Stimulated activated naive CD8-positive, alpha-beta T cell treated with anti-CD3 and anti-CD28 coated beads, Interleukin-15, Interleukin-2, amounts not matched to agents 100 U/mL and 50 U/mL, for 24 hours (primary cell): ENCODE data around the gene PTPRB.

Experiments
- ATAC-seq: fragments of 150-1000 bp; cut with Tn5 transposase; one replicate; pipeline ENCODE4 v1.10.0; 2021
- DNase-seq: peaks from one replicate; pipeline ENCODE4 v3.0.0; 2021

The PTPRB gene

GRCh38 chr12:70637303-70638085 is at the start of gene PTPRB:
Gene PTPRB, minus strand, starts transcription at chr12:70637429. Its CDS starts 34 bp downstream, at chr12:70637395.
- DNase-seq = no peak
- ATAC-seq = no peak

DNA sequence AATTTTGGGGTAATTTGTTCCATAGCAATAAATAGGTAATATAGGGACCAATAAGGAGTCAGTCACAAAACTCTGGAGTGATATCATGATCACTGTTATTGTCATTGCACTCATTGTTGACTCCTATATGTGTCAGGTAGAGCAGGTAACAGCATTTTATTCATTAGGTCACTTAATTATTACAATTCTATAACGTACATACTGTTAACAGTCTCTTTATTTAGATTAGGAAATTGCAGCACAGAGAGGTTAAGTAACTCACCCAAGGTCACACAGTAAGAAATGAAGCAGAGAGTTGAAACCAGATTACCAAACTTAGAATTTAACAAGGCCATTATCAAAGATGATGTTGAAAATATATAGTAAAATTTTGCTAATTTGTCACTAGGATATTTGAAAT is 49.7 kb upstream of the PTPRB start:
- ATAC-seq = no peak
- no peak for DNase-seq

GRCh38 chr12:70686299-70686698 is 49.1 kb upstream of the PTPRB start:
- DNase-seq (no peak), ATAC-seq (no peak)

DNA sequence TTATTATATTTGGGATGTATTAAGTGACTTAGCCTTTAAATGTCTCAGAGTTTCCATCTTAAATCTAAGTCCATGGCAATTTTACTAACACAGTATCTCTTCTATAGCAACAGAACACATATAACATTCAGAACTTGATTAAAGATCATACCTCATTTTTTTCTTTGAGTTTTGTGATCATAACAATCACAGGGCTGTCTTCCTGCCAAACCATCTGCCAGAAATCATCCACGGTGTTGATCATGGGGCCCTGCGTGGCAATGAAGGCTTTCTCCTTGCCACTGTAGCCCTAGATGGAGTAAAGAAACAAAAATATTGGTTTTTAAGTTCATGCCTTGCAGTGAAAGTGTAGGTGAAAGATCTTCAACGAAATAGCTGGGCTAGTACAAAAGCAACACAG is 46.7 kb upstream of the PTPRB start:
- ATAC-seq = no peak
- no peak for DNase-seq

DNA sequence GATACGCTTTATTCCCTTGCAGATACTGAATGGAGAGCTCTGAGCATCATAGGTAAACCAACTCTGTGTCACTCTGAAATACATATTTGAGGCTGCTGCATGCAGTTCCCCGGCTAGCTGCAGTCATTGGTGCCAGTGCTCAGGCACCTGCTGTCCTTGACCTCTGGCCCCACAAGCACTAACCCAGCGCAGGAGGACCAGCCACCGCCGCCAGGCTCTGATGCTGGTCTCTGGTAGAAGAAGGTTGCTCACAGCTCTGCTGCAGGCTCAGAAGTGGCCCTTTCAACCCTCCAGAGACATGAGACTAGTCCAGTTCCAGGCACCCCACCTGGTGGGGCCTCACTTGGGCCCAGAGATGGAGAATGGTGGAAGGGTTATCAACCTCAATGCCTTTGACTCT is 34.5 kb upstream of the PTPRB start:
- DNase-seq = no peak
- ATAC-seq = no peak

GRCh38 chr12:70670948-70671347 is 33.7 kb upstream of the PTPRB start:
- ATAC-seq (no peak), DNase-seq (no peak)

GRCh38 chr12:70667253-70667652 is 30.0 kb upstream of the PTPRB start:
- DNase-seq (no peak), ATAC-seq (no peak)

DNA sequence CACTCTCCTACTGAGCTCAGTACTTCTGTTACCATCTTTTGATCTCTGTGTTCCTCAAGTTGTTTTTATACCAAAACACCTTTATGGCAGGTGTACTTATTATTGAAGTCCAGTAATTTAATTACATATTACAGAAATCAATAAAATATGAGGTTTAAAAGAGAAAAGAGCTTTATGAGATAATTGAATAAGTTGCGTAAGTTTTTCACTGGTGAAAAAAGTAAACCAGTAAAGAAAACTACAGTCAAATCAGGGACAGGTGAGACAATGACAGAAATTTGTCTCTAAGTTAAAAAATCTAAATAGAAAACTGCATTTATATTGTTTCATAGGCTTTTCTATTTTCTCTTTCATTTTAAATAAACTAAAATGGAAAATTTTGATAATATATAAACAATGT is 29.1 kb upstream of the PTPRB start:
- DNase-seq = no peak
- no peak for ATAC-seq

GRCh38 chr12:70664465-70664881 is 27.2 kb upstream of the PTPRB start:
- DNase-seq = no peak
- no peak for ATAC-seq

GRCh38 chr12:70663838-70664237 is 26.6 kb upstream of the PTPRB start:
- DNase-seq (no peak), ATAC-seq (no peak)

DNA sequence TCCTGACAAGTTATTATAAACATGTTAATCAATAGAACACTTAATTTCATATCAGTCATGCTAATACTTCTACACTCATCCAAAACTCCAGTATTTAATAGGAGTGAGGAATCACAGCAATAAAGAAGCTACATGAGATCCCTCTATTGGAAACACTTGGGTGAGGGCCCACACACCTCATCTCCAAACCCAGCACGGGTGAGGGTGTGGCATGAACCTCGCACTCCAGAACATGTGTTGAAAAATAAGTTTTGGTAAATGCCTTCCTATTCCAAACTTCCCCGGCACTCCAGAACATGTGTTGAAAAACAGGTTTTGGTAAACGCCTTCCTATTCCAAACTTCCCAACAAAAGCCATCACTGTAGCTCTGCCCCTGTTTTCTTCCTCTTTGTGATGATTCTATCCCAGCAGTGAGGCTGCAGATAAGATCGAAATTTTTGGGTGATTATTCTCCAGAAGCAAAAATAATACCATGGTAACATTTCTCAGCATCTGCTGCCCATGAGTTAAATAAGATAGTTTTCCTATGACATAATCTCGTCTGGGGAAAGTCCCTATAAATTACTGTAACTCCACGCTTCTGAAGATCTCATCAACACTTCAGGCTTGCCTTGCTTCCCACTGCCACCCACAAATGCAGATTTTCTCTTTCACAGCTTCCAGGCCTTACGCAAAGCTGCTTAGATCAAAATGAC is 24.4 kb upstream of the PTPRB start:
- DNase-seq = no peak

DNA sequence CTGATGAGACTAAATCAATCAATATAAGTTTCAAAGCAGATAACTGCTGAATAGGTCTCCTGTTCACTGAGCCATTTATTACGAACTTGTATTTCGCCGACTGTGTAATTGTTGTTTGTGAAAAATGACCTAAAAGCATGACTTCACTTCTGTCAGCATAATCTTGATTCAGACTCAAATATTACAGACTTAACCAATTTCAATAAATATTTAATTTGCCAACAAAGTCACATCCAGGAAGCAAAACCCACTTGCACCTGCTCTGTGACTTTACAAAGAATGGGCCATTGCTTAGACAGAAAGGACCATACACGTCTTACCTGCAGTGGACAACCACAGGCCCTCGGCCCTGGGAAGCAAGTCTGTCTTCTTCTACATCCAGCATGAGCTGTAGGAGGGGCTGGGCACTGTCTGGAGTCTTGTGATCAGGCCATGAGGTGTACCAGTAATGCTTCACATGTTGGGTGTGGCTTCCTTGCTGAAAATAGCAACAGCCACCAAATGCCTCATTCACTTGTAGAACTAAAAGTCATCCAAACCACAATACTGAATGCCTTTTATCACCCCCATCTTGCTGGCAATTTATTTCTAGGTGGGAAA is 23.5 kb upstream of the PTPRB start:
- DNase-seq = peak; percentile 3
- no peak for ATAC-seq

More for the DNA sequence above, 24.4 kb upstream of the PTPRB start:
- ATAC-seq = no peak

DNA sequence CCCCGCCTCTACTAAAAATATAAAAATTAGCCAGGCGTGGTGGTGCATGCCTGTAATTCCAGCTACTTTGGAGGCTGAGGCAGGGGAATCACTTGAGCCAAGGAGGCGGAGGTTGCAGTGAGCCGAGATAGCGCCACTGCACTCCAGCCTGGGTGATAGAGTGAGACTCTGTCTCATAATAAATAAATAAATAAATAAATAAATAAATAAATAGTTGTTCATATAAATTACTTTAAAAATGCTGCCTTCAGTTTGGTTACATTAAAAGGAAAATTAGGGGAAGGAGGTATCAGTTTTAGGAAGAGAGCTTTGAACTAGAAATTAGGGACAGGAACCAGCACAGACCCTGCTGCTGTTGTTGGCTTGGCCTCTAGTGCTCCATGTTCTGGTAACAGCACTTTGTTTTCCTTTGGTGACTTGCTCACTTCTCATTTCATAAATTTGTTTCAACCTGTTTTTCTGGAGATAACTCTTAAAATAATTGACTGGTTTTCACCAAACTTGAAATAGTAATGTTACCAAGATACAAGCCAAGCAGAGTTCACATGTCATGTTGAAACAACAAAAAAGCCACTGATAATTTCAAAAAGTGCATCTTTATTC is 22.9 kb upstream of the PTPRB start:
- ATAC-seq = no peak

DNA sequence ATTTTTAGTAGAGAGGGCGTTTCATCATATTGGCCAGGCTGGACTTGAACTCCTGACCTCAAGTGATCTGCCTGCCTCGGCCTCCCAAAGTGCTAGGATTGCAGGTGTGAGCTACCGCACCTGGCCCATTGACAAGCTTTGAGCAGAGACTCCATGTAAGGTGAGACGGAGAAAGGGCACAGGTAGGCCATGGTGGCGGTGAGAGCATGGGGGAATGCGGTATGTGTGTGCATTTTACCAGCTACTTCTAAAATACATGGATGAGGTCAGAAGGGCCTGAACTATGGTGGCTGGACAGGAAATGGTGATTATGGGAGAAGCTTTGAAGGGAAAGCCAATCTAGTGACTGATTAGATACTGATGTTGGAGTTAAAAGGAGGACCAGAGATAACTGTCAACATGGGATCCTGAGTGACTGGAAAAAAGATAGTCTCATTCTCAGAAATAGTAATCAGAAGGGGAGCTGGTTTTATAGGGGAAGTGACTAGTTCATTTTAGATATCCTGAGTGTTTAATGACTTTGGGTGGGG is 21.9 kb upstream of the PTPRB start:
- ATAC-seq (no peak), DNase-seq (no peak)

More for the DNA sequence above, 22.9 kb upstream of the PTPRB start:
- DNase-seq = no peak

GRCh38 chr12:70657616-70658286 is 20.5 kb upstream of the PTPRB start:
- no peak for ATAC-seq

GRCh38 chr12:70652451-70652850 is 15.2 kb upstream of the PTPRB start:
- ATAC-seq (no peak), DNase-seq (no peak)

More at GRCh38 chr12:70657616-70658286, 20.5 kb upstream of the PTPRB start:
- no peak for DNase-seq

GRCh38 chr12:70648831-70649230 is 11.6 kb upstream of the PTPRB start:
- ATAC-seq = no peak
- no peak for DNase-seq

DNA sequence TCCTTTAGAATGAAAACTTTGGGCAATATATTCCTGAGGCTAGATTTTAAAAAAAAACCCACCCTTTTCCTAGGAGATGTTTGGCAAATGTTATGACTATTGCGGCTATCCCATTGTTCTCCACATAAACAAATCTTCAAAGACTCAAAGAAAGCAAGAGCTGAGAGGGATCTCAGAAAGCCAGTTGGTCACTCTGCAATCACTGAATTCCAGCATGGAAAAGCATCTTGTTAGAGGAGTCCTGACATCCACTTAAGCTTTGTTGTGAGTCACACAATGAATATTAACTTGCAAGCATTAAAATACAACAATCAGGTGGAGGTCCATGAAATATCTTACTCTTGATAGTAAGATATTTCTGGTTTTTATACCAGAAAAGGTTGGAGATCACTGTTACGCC is 11.0 kb upstream of the PTPRB start:
- DNase-seq = no peak

GRCh38 chr12:70646850-70647249 is 9.6 kb upstream of the PTPRB start:
- no peak for DNase-seq
- ATAC-seq = no peak

More for the DNA sequence above, 11.0 kb upstream of the PTPRB start:
- ATAC-seq = no peak

GRCh38 chr12:70645494-70646317 is 8.5 kb upstream of the PTPRB start:
- ATAC-seq (peak; percentile 71), DNase-seq (peak; percentile 14)

GRCh38 chr12:70644861-70645260 is 7.6 kb upstream of the PTPRB start:
- ATAC-seq = no peak
- no peak for DNase-seq
